ENCODE data around the gene FAR1.
"Not testable (repeated sequence)": the region's sequence is repeated elsewhere in the genome, so short reads cannot be mapped to it uniquely, and the experiment has no call there.

The FAR1 gene

GRCh38 chr11:13745165-13745564 is 76.7 kb downstream of the FAR1 start:
- no peak for TF ChIP-seq CTCF (IDR thresholded peaks at IDR 0.05; ENCODE audit: insufficient read depth, low read length, poor library complexity, severe bottlenecking)
- H3K4me3 ChIP-seq (replicated peaks; ENCODE audit: low read depth, low read length) = no peak overlapping the region
- no peak for DNase-seq (ENCODE audit: extremely low read depth, insufficient read length)
- H3K36me3 ChIP-seq (ENCODE audit: control insufficient read depth, insufficient read depth, low read length) = no peaks in the 10 kb centered on the region
- H3K27me3 ChIP-seq (replicated peaks; ENCODE audit: control insufficient read depth, insufficient read depth, low read length) = no peaks in the 10 kb centered on the region

GRCh38 chr11:13753316-13753715 is 84.8 kb downstream of the FAR1 start:
- not testable (repeated sequence) for H3K4me3 ChIP-seq (replicated peaks; ENCODE audit: low read depth, low read length); DNase-seq (ENCODE audit: extremely low read depth, insufficient read length); H3K27me3 ChIP-seq (replicated peaks; ENCODE audit: control insufficient read depth, insufficient read depth, low read length); H3K36me3 ChIP-seq (ENCODE audit: control insufficient read depth, insufficient read depth, low read length)

- TF ChIP-seq CTCF (IDR thresholded peaks at IDR 0.05; ENCODE audit: insufficient read depth, low read length, poor library complexity, severe bottlenecking) = no peak
Observed at GRCh38 chr11:13759050-13759449, 90.6 kb downstream of the FAR1 start.

GRCh38 chr11:13760115-13760514 is 91.6 kb downstream of the FAR1 start:
- no peak for TF ChIP-seq CTCF (IDR thresholded peaks at IDR 0.05; ENCODE audit: insufficient read depth, low read length, poor library complexity, severe bottlenecking)
- Histone ChIP-seq H3K4me3 (replicated peaks; ENCODE audit: low read depth, low read length) (no peak overlapping the region), H3K36me3 (ENCODE audit: control insufficient read depth, insufficient read depth, low read length) (no peaks in the 10 kb centered on the region), H3K27me3 (replicated peaks; ENCODE audit: control insufficient read depth, insufficient read depth, low read length) (no peaks in the 10 kb centered on the region)
- DNase-seq (ENCODE audit: extremely low read depth, insufficient read length) = no peak

More at GRCh38 chr11:13759050-13759449, 90.6 kb downstream of the FAR1 start:
- no peaks in the 10 kb centered on the region for H3K36me3 ChIP-seq (ENCODE audit: control insufficient read depth, insufficient read depth, low read length)
- DNase-seq (ENCODE audit: extremely low read depth, insufficient read length) = no peak
- no peak overlapping the region for H3K4me3 ChIP-seq (replicated peaks; ENCODE audit: low read depth, low read length)
- no peaks in the 10 kb centered on the region for H3K27me3 ChIP-seq (replicated peaks; ENCODE audit: control insufficient read depth, insufficient read depth, low read length)

GRCh38 chr11:13761250-13761649 is 92.8 kb downstream of the FAR1 start:
- Histone ChIP-seq H3K4me3 (replicated peaks; ENCODE audit: low read depth, low read length) (no peak overlapping the region), H3K27me3 (replicated peaks; ENCODE audit: control insufficient read depth, insufficient read depth, low read length) (no peaks in the 10 kb centered on the region), H3K36me3 (ENCODE audit: control insufficient read depth, insufficient read depth, low read length) (no peaks in the 10 kb centered on the region)
- TF ChIP-seq CTCF (IDR thresholded peaks at IDR 0.05; ENCODE audit: insufficient read depth, low read length, poor library complexity, severe bottlenecking) = no peak
- no peak for DNase-seq (ENCODE audit: extremely low read depth, insufficient read length)

GRCh38 chr11:13761716-13762115 is 93.2 kb downstream of the FAR1 start:
- H3K27me3 ChIP-seq (replicated peaks; ENCODE audit: control insufficient read depth, insufficient read depth, low read length) = no peaks in the 10 kb centered on the region
- H3K36me3 ChIP-seq (ENCODE audit: control insufficient read depth, insufficient read depth, low read length) = no peaks in the 10 kb centered on the region
- no peak for TF ChIP-seq CTCF (IDR thresholded peaks at IDR 0.05; ENCODE audit: insufficient read depth, low read length, poor library complexity, severe bottlenecking)
- DNase-seq (ENCODE audit: extremely low read depth, insufficient read length) = no peak
- H3K4me3 ChIP-seq (replicated peaks; ENCODE audit: low read depth, low read length) = no peak overlapping the region

Data from GM06990 (cell line).